Stimulated activated CD8-positive, alpha-beta memory T cell treated with anti-CD3 and anti-CD28 coated beads, Interleukin-12 subunit alpha, Interleukin-12 subunit beta, amount 100 ng/mL, for 4 hours (primary cell): ENCODE data around the gene LAMA2.

Experiments used
- DNase-seq: peaks from one replicate; pipeline ENCODE4 v3.0.0-alpha.2; 2020; ENCODE audit warnings: low read depth

Gene LAMA2

GRCh38 chr6:129179283-129179682 is 296.3 kb downstream of the LAMA2 start:
- no peak for DNase-seq

DNA sequence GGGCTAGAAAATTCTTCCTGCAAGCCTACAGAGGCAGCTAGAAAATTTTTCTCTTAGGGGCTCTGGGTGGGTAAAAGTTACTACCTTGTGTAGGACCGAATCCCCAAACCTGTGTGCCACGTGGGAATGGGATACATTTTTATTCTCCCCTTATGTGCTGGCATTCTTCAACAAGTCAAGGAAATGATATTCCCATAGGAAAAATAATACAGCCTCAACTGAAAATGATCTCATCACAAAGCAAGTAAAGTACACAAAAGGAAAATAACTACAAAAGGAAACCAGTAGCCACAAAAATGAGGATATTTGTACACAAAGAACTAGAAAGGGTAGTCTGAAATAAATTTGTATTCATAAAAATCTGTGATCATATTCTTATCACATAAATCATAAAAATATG is 298.1 kb downstream of the LAMA2 start:
- no peak for DNase-seq

- DNase-seq, result no peak
These were observed 300.3 kb downstream of the LAMA2 start for GRCh38 chr6:129183187-129183591.

GRCh38 chr6:129183681-129184301 is 300.9 kb downstream of the LAMA2 start:
- DNase-seq, result no peak

- no peak for DNase-seq
These were observed 301.4 kb downstream of the LAMA2 start for GRCh38 chr6:129184324-129184723.

GRCh38 chr6:129184808-129185366 is 301.9 kb downstream of the LAMA2 start:
- DNase-seq, result no peak

GRCh38 chr6:129186988-129187387 is 304.1 kb downstream of the LAMA2 start:
- no peak for DNase-seq

- no peak for DNase-seq
These were observed 305.4 kb downstream of the LAMA2 start for GRCh38 chr6:129188306-129188705.

GRCh38 chr6:129188795-129189194 is 305.9 kb downstream of the LAMA2 start:
- no peak for DNase-seq

GRCh38 chr6:129189266-129189665 is 306.3 kb downstream of the LAMA2 start:
- no peak for DNase-seq

- no peak for DNase-seq
These were observed 308.3 kb downstream of the LAMA2 start for GRCh38 chr6:129191235-129191634.

- DNase-seq, result no peak
These were observed 309.6 kb downstream of the LAMA2 start for GRCh38 chr6:129192458-129192989.

GRCh38 chr6:129194306-129194941 is 311.5 kb downstream of the LAMA2 start:
- no peak for DNase-seq

- no peak for DNase-seq
These were observed 312.2 kb downstream of the LAMA2 start for GRCh38 chr6:129195161-129195560.

- no peak for DNase-seq
These were observed 312.7 kb downstream of the LAMA2 start for GRCh38 chr6:129195643-129196042.

DNA sequence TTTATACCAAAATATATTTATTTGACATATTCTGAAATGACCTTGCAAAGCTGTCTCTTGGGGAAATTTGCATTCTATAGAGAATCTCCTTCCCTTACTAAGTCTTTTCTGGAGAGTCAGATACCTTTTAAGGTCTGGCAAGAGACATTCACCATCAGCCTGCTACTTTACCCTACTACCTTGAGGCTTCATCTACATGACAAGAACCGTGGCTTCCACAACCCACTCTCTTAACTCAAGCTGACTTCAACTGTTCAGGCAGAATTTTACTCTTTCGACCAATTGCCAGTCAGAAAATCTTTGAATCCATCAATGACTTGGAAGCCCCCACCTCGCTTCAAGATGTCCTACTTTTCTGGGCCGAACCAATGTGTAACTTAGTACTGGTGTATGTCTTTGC is 314.2 kb downstream of the LAMA2 start:
- no peak for DNase-seq

DNA sequence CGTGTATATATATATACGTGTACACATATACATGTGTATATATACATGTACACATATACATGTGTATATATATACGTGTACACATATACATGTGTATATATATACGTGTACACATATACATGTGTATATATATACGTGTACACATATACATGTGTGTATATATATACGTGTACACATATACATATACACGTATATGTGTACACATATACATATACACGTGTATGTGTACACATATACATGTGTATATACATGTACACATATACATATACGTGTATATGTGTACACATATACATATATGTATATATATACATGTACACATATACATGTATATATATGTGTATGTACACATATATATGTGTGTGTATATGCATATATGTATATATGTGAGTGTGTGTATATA is 317.2 kb downstream of the LAMA2 start:
- no peak for DNase-seq

- DNase-seq, result no peak
These were observed 320.4 kb downstream of the LAMA2 start for GRCh38 chr6:129203190-129203900.

- DNase-seq, result no peak
These were observed 323.9 kb downstream of the LAMA2 start for GRCh38 chr6:129206821-129207220.

DNA sequence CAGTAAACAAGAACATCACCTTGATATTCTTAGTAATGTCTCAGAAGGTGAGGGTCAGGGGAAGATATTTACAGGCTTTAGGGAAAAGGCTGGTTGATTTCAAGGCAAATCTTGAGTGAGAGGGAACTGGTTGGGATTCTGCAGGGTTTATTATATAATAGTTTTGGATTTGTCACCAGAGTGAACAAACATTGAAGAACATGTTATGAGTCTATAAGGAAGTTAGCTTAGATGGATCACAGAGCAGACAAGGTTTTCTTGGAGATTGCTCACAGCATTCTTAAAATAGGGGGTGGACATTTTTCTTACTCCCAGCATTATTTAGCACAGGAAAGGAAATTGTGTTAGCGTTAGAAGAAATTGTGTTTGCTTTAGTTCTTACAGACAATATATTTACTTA is 324.9 kb downstream of the LAMA2 start:
- DNase-seq, result no peak

DNA sequence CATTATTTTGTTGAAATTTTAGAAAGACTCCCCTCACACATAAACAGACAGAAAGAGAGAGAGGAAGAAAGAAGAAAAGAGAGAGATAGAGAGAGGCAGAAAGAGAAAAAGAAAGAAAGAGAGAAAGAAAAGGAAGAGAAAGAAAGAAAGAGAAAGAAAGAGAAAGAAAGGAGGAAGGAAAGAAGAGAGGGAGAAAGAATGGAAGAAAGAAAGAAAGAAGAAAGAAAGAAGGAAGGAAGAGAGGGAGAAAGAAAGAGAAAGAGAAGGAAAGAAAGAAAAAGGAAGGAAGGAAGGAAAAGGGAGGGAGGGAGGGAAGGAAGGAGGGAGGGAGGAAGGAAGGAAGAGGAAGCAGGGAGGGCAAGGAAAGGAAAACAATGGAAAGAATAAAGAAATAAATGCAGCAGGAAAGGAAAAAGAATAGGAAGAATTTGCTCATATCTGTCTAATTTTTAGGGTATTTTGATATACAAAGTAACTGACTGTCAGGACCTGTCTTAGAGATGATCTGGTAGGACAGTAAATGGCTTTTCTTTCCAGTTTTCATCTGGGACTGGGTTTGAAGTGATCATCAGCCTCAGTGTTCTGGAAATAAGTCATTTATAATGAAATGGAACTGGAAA is 325.6 kb downstream of the LAMA2 start:
- DNase-seq, result no peak

DNA sequence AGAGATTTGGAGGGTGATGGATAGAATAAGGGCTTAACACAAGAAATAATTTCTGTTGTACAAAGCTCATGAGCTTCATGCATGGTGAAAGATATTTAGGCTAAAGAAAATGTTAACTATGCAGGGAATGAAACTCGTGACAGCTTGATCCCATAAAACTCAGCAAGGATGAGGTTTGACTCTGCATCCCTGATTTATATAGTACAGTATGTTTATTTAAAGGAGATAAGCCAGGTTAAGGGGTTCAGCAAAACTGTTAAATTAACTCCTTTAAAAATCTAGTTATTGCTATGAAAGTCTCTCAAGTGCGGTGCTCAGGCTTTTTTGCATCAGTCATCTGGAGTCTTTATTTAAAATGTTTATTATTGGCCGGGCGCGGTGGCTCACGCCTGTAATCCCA is 326.4 kb downstream of the LAMA2 start:
- no peak for DNase-seq
